Loucy (cell line): ENCODE data around the gene SPCS1.

Source experiments
- EZH2phosphoT487 ChIP-seq: fragments of 200-600 bp; IDR thresholded peaks from 2 replicates; pipeline ENCODE4 v1.6.1; 2018; ENCODE audit warnings: antibody characterized with exemption, mild to moderate bottlenecking, moderate library complexity, borderline replicate concordance
- TF ChIP-seq, protein P1 (sequence below): fragments of 200-600 bp; sonication (generic); conservative IDR thresholded peaks from 2 replicates; pipeline ENCODE4 v1.5.1; 2014; ENCODE audit warnings: mild to moderate bottlenecking, antibody characterized with exemption, low read length

DNA sequence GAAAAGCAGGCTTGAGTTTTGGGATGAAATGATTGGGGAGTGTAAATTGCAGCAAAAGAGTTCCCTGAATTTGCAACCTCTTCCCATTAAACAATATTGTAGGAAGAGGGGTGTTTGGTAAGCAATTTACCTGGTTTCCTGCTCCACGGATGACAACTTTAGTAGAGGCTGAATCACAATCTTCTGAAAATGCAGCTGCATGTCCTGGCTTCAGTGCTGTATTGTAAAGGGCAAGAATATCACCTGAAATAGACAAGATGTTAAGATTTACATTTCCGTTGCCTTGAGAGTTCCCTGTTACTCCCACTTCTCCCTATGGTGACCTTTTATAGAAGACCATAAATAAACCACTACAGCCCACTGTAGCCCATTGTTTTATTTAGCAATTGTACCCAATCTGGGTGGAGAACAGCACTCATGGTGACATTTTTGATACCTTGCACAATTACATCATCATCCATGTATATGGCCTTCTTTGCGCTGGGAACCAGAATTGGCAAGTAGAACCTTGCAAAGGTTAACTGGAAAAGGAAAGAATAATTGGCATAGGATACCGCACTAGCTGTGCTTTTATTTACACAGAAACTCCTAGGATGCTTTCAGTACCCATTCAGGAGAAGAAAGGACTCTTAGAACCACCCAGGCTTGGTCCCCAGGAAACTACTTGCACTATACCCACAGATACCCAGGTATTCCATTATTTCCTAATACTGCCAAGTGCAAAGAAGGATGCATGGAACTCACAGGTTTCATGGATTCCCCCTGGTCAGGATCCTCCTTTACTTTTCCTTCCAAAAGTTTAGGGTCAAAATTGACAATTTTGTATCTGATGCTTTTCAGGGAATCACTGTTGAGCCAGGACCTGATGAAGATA is 9.9 kb upstream of the SPCS1 start:
- TF ChIP-seq, protein P1, sequence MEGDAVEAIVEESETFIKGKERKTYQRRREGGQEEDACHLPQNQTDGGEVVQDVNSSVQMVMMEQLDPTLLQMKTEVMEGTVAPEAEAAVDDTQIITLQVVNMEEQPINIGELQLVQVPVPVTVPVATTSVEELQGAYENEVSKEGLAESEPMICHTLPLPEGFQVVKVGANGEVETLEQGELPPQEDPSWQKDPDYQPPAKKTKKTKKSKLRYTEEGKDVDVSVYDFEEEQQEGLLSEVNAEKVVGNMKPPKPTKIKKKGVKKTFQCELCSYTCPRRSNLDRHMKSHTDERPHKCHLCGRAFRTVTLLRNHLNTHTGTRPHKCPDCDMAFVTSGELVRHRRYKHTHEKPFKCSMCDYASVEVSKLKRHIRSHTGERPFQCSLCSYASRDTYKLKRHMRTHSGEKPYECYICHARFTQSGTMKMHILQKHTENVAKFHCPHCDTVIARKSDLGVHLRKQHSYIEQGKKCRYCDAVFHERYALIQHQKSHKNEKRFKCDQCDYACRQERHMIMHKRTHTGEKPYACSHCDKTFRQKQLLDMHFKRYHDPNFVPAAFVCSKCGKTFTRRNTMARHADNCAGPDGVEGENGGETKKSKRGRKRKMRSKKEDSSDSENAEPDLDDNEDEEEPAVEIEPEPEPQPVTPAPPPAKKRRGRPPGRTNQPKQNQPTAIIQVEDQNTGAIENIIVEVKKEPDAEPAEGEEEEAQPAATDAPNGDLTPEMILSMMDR: no peak
- TF ChIP-seq EZH2phosphoT487: no peak
